Activated CD4-positive, alpha-beta T cell treated with anti-CD3 and anti-CD28 coated beads, Interleukin-2, Interleukin-4, amounts not matched to agents 100 ng/mL and 50 ng/mL, durations not matched to agents 16 hours and 8 hours (primary cell): ENCODE data around the gene SYNGR1.

ENCODE experiments used
- DNase-seq: peaks from one replicate; pipeline ENCODE4 v3.0.0-alpha.2; 2020; ENCODE audit warnings: low spot score

The SYNGR1 gene

GRCh38 chr22:39431216-39431801, 81.5 kb downstream of the SYNGR1 start:
- DNase-seq, result no peak

GRCh38 chr22:39431821-39432251, 82.0 kb downstream of the SYNGR1 start:
- no peak for DNase-seq

DNA sequence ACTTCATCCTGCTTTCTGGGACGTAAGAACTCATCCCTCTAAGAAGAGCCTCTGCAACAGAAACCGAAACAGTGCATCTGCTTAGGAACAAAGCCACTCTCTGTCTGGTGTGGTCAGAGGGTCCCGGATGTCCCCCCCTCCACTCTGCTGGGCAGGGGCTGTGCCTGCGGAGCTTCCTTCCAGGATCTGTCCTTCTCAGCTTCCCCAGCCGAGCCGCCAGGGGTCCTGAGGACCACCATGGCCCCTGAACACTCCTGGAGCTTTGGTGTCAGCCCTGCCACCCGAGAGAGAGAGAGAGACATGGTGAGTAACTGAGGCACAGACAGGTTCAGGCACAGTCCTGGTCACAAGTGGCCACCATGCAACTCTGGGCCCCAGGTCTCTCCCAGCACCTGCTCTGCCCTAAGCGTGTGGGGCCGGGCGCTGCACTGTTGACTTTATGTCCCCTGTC, 82.6 kb downstream of the SYNGR1 start:
- DNase-seq, result no peak

DNA sequence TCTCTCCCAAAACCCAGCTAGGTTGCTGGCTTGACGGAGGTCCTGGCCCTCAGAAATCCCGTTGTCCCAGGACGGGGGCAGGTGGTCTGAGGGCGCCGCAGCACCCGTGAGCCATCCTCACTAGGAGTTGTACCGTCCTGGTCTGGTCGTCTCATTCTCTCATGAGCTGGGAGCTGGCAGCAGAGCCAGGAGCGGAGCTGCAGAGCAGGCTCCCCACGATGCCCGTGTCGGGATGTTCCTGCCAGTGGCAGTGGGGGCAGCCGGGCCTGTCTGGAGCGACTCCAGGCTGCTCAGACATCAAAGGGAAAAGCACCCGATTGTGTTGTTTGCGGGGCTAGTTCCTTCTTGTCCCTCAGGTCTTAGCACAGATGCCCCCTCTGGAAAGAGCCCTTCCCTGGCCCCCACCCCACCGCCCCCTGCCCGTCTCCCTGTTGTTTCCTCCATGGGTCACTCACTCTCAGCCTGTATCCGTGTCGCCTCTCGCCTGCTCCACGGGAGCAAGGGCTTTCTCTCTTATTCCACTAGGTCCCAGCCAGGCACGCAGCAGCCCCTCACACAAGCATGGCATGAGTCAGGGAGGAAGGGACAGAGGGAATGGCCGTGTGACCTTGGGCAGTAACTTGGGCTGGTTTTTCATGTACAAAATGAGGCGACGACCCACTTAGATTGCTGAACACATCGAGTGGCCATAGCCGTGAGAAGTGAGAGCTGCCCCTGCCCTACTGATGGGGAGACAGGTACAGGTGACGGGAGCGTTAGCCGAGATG, 83.9 kb downstream of the SYNGR1 start:
- no peak for DNase-seq

- no peak for DNase-seq
Measured at GRCh38 chr22:39434243-39434653, 84.5 kb downstream of the SYNGR1 start.

- DNase-seq, result no peak
Measured at GRCh38 chr22:39434721-39435120, 84.9 kb downstream of the SYNGR1 start.
